K562 (cell line): ENCODE data around the gene ANKMY1. TPM values are rescaled to one million over a fixed set of nuclear protein-coding genes. Genes with fewer than 3 reads are reported as not detected.
A peak's percentile ranks its signal among the peaks of the same experiment; 100 is the strongest.

ENCODE experiments used
- ATAC-seq: fragments of 200-7000 bp; cut with Tn5 transposase; 3 replicates; pipeline ENCODE4 v1.9.1; 2020; ENCODE audit warnings: moderate library complexity
- BruUV-seq: library from RNA; stranded (reverse); fragments of 400-500 nt; replicated peaks from 2 replicates; lab custom pipeline; 2021; lab: Mats Ljungman, UMichigan
- CTCF ChIA-PET: fragments of 300-600 bp; formaldehyde crosslinking; extraction: SDS; loops from one replicate; lab custom pipeline; 2021; ENCODE audit warnings: low intra/inter-chr PET ratio; lab: Yijun Ruan, JAX
- POLR2A ChIA-PET: fragments of 300-600, 350-650 bp; sonication (Branson Sonifier 250); formaldehyde crosslinking; extraction: SDS; loops from one replicate; lab custom pipeline; 2021; ENCODE audit warnings: antibody characterized with exemption, inconsistent platforms; lab: Yijun Ruan, JAX
- DNase-seq, 4 experiments: peaks; one replicate each; pipeline versions ENCODE4 v3.0.0 to v3.0.0-alpha.2; 2011 to 2018; ENCODE audit warnings: low spot score in 3 of 4, mixed read lengths in 3 of 4; ENCODE audit errors: extremely low read depth in 1 of 4
- FAIRE-seq: peaks from 2 replicates; lab custom pipeline; 2011; peaks lifted over from hg19 to GRCh38; lab: Jason Lieb, UNC
- H2AFZ ChIP-seq: 2 replicates; pipeline ENCODE4 v1.6.0; 2011; ENCODE audit warnings: low read depth, low read length, control low read depth, inconsistent platforms
- H3K27ac ChIP-seq: fragments of 200-600 bp; 3 replicates; pipeline ENCODE4 v1.8.0; 2011; ENCODE audit warnings: low read depth, mild to moderate bottlenecking, control low read depth, inconsistent platforms, low read length, moderate library complexity, mixed read lengths; ENCODE audit errors: extremely low read depth
- H3K27me3 ChIP-seq, 2 experiments: fragments of 300-600 bp in 1 of 2; 2 replicates in 1 of 2; 3 replicates in 1 of 2; pipeline versions ENCODE4 v1.6.0 to v1.8.0; 2011; ENCODE audit warnings: inconsistent platforms in 2 of 2, low read length in 2 of 2, mild to moderate bottlenecking in 1 of 2, mixed read lengths in 1 of 2, moderate library complexity in 1 of 2; ENCODE audit not compliant: control insufficient read depth in 2 of 2, insufficient read depth in 2 of 2
- H3K36me3 ChIP-seq: fragments of 300-600 bp; 3 replicates; pipeline ENCODE4 v1.8.0; 2011; ENCODE audit warnings: mild to moderate bottlenecking, low read length, inconsistent platforms; ENCODE audit not compliant: control insufficient read depth, insufficient read depth
- H3K4me1 ChIP-seq, 2 experiments: fragments of 200-600 bp in 1 of 2; replicated peaks in 1 of 2; 2 replicates in 1 of 2; 3 replicates in 1 of 2; pipeline versions ENCODE4 v1.5.1 to v1.8.0; 2011; ENCODE audit warnings: inconsistent platforms in 2 of 2, low read length in 2 of 2, mild to moderate bottlenecking in 1 of 2, mixed read lengths in 1 of 2, moderate library complexity in 1 of 2; ENCODE audit not compliant: control insufficient read depth in 2 of 2, insufficient read depth in 2 of 2
- H3K4me2 ChIP-seq: 2 replicates; pipeline ENCODE4 v1.6.1; 2011; ENCODE audit warnings: low read length, control low read depth, inconsistent platforms, mixed read lengths; ENCODE audit not compliant: insufficient read depth
- H3K4me3 ChIP-seq: fragments of 200-600 bp; sonication (generic), shearing (Covaris generic); 2 replicates; pipeline ENCODE4 v1.5.1; 2016; ENCODE audit warnings: control low read depth, inconsistent platforms
- H3K79me2 ChIP-seq: fragments of 200-600 bp; 3 replicates; pipeline ENCODE4 v1.8.0; 2011; ENCODE audit warnings: low read length, inconsistent platforms; ENCODE audit not compliant: control insufficient read depth, insufficient read depth
- H3K9ac ChIP-seq, 2 experiments: 2 replicates each; pipeline versions ENCODE4 v1.6.0 to v1.6.1; 2011; ENCODE audit warnings: low read depth in 2 of 2, low read length in 2 of 2, control low read depth in 1 of 2, inconsistent platforms in 1 of 2, mild to moderate bottlenecking in 1 of 2, mixed read lengths in 1 of 2; ENCODE audit not compliant: insufficient read depth in 1 of 2
- H3K9me1 ChIP-seq: one replicate; pipeline ENCODE4 v1.6.0; 2011; ENCODE audit warnings: inconsistent platforms, mild to moderate bottlenecking, low read length, moderate library complexity; ENCODE audit not compliant: control insufficient read depth, insufficient read depth
- H3K9me3 ChIP-seq: replicated peaks from 2 replicates; pipeline ENCODE4 v1.5.1; 2011; ENCODE audit warnings: low read depth, low read length, inconsistent platforms; ENCODE audit not compliant: control insufficient read depth, insufficient read depth
- H4K20me1 ChIP-seq: replicated peaks from 2 replicates; pipeline ENCODE4 v1.6.1; 2011; ENCODE audit warnings: low read length, inconsistent platforms, mixed read lengths; ENCODE audit not compliant: control insufficient read depth, insufficient read depth
- CREM ChIP-seq: IDR thresholded peaks from 2 replicates; pipeline ENCODE4 v1.6.1; 2014; ENCODE audit warnings: antibody characterized with exemption, low read depth
- HNRNPL ChIP-seq: fragments of 200-400 bp; formaldehyde crosslinking; IDR thresholded peaks from 2 replicates; pipeline ENCODE4 v1.6.1; 2017; ENCODE audit warnings: low read depth, mild to moderate bottlenecking, low read length
- MTA3 ChIP-seq: fragments of 450-650 bp; formaldehyde crosslinking; IDR thresholded peaks from 2 replicates; pipeline ENCODE4 v1.6.1; 2017; ENCODE audit warnings: mild to moderate bottlenecking, borderline replicate concordance
- NONO ChIP-seq, 2 experiments: fragments of 200-400 bp in 1 of 2; fragments of 450-650 bp in 1 of 2; formaldehyde crosslinking in 1 of 2; IDR thresholded peaks; 2 replicates each; pipeline ENCODE4 v1.6.1; 2017; ENCODE audit warnings: low read depth in 2 of 2, mild to moderate bottlenecking in 2 of 2, moderate library complexity in 2 of 2, low read length in 1 of 2
- POLR2G ChIP-seq: fragments of 200-400 bp; formaldehyde crosslinking; IDR thresholded peaks from 2 replicates; pipeline ENCODE4 v1.6.1; 2017; ENCODE audit warnings: low read depth, mild to moderate bottlenecking, antibody characterized with exemption, low read length, moderate library complexity
- SMARCE1 ChIP-seq: fragments of 450-650 bp; IDR thresholded peaks from 2 replicates; pipeline ENCODE4 v1.7.1; 2016; ENCODE audit warnings: mild to moderate bottlenecking
- TEAD4 ChIP-seq, 2 experiments: sonication (generic) in 1 of 2; formaldehyde crosslinking in 1 of 2; IDR thresholded peaks; 2 replicates each; pipeline versions ENCODE4 v1.6.1 to v1.8.0; 2012 to 2022; ENCODE audit warnings: borderline replicate concordance in 1 of 2, inconsistent platforms in 1 of 2, low read length in 1 of 2, mild to moderate bottlenecking in 1 of 2, missing genetic modification reagents in 1 of 2
- WGBS: fragments of 100-300 bp; shearing (Covaris generic); methylation state at CpG from one replicate; pipeline ENCODE4 v1.1.6; 2016; ENCODE audit warnings: low coverage, mixed read lengths; ENCODE audit not compliant: insufficient coverage; ENCODE audit errors: missing lambda C conversion rate; 5-methylcytosine and 5-hydroxymethylcytosine counted together
- in situ Hi-C: fragments of 300-500 bp; cut with MboI; formaldehyde crosslinking; loops from 4 replicates; pipeline ENCODE4 v1.15.0; 2018; ENCODE audit warnings: inconsistent platforms, mixed read lengths
- intact Hi-C: fragments of 100-400 bp; cut with micrococcal nuclease; formaldehyde crosslinking; loops from 2 replicates; pipeline ENCODE4 v1.14.2; 2022
- polyA plus RNA-seq, 8 experiments: library from polyadenylated mRNA; depleted of rRNA in 4 of 8; stranded (reverse) in 5 of 8; unstranded in 3 of 8; fragments of >200 nt; fragmentation: Nextera tagmentation in 2 of 8; fragmentation: Illumina TruSeq in 1 of 8; extraction: Ambion mirVana in 2 of 8; extraction: Trizol in 1 of 8; gene quantifications; 2 replicates each; pipeline versions ENCODE4 v1.2.1 to v1.2.3, GENCODE V29; 2011 to 2014; ENCODE audit warnings: inconsistent platforms in 1 of 8, missing spikeins in 1 of 8
- total RNA-seq, 7 experiments: library from RNA; depleted of rRNA in 6 of 7; stranded (reverse); fragments of >200 nt in 6 of 7; fragmentation: Illumina TruSeq in 2 of 7; extraction: Trizol in 2 of 7; gene quantifications; 2 replicates each; pipeline versions ENCODE4 v1.2.1 to v1.2.3, GENCODE V29; 2011 to 2021; ENCODE audit warnings: low replicate concordance in 1 of 7
- TF ChIP-seq, protein P1 (sequence below), 2 experiments: fragments of 450-650 bp; IDR thresholded peaks; 2 replicates each; pipeline ENCODE4 v1.6.1; 2018; ENCODE audit warnings: mild to moderate bottlenecking in 2 of 2, low read depth in 1 of 2; ENCODE audit not compliant: partially characterized antibody in 2 of 2
- TF ChIP-seq, protein P2 (sequence below): fragments of 250-450 bp; sonication (Bioruptor Pico); IDR thresholded peaks from 2 replicates; pipeline ENCODE4 v1.9.0; 2021; ENCODE audit warnings: mild to moderate bottlenecking

The ANKMY1 gene
- total and polyA plus RNA-seq, 9 of the 15 experiments (the other 6 are each of a cell fraction or from before 2014, with no cell fraction given), result 0.75 to 15.1 (median 11.7) TPM

DNA sequence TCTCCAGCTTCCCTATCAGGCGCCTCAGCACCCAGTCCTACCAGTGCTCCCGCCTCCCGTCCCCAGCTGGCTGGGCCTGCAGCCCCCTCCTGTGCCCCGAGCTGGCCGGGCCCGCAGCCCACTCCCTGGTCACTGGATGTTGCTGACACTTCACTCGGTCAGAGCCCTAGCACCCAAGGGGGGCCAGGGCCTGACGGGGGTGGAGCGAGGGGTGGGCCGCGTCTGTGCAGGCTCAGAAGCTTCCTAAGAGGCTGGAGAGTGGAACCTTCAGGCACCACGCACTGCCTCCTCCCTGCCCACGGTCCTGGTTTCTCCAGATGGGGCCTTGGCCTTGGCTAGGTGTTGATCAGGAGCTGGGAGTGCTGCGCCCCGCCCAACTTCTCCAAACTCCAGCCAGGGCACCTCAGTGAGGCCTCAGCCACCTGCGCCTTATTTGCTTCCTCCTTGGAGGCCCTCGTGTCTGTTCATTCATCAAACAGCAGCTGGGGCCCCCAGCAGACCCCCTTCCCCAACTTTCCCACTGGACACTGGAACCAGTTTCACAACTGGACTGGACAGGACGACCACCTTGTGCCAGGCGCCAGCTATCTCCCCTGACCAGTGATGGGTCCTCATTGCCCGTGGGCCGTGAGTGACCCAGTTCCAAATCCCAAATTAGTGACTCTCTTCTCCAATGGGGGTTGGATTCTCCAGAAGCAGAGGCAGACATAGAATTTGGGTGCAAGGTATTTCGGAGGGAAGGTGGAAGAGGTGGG is 45.5 kb upstream of the ANKMY1 start (continued):
- TF ChIP-seq, protein P1, sequence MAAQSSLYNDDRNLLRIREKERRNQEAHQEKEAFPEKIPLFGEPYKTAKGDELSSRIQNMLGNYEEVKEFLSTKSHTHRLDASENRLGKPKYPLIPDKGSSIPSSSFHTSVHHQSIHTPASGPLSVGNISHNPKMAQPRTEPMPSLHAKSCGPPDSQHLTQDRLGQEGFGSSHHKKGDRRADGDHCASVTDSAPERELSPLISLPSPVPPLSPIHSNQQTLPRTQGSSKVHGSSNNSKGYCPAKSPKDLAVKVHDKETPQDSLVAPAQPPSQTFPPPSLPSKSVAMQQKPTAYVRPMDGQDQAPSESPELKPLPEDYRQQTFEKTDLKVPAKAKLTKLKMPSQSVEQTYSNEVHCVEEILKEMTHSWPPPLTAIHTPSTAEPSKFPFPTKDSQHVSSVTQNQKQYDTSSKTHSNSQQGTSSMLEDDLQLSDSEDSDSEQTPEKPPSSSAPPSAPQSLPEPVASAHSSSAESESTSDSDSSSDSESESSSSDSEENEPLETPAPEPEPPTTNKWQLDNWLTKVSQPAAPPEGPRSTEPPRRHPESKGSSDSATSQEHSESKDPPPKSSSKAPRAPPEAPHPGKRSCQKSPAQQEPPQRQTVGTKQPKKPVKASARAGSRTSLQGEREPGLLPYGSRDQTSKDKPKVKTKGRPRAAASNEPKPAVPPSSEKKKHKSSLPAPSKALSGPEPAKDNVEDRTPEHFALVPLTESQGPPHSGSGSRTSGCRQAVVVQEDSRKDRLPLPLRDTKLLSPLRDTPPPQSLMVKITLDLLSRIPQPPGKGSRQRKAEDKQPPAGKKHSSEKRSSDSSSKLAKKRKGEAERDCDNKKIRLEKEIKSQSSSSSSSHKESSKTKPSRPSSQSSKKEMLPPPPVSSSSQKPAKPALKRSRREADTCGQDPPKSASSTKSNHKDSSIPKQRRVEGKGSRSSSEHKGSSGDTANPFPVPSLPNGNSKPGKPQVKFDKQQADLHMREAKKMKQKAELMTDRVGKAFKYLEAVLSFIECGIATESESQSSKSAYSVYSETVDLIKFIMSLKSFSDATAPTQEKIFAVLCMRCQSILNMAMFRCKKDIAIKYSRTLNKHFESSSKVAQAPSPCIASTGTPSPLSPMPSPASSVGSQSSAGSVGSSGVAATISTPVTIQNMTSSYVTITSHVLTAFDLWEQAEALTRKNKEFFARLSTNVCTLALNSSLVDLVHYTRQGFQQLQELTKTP (IDR thresholded peaks at IDR 0.05; ENCODE audit: low read depth in 1 of 2, partially characterized antibody in 2 of 2), result no peak
- TF ChIP-seq CREM, result no peak
- no peak for TF ChIP-seq SMARCE1
- TF ChIP-seq, all 486 proteins: peak for 0

DNA sequence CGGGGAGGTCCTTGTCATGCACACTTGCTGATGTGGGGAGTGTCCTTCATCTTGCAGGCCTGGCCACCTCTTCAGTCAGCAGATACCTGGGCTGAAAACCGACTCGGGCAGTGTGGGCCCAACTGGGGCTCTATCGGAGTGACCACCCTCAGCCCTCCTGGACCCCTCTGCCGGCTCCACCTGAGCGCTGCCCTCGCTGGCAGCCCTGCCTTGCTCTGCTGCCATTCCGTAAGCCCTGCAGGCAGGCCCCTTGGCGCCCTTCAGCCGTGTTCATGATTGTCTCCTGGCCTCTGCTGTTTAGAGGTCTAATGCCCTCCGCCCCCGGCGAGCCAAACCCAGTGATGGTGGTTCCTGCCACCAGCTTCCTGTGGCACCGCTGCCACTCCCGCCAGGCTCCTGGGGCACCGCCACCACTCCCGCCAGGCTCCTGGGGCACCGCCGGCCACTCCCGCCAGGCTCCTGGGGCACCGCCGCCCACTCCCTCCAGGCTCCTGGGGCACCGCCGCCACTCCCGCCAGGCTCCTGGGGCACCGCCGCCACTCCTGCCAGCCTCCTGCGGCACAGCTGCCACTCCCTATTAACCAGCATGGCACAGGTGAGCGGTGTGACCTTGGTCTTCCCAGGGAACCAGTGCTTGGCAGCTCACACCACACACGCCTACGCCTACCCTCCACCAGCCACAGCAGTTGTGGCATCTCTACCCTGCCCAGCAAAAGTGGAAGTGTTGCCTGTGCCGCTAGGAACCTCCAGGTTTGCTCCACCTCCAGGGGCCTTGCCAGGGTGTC is 44.7 kb upstream of the ANKMY1 start:
- intact Hi-C loops, result no loop called here
- BruUV-seq, result no TSS peak
- POLR2A ChIA-PET, result no interaction called here

More for the DNA sequence above, 44.7 kb upstream of the ANKMY1 start:
- no peaks in the 10 kb centered on the region for H4K20me1 ChIP-seq
- in situ Hi-C loops, result no loop called here
- no peak for FAIRE-seq
- TF ChIP-seq NONO (IDR thresholded peaks at IDR 0.05; ENCODE audit: low read depth in 2 of 2, low read length in 1 of 2), result no peak
- TF ChIP-seq TEAD4 (IDR thresholded peaks at IDR 0.05; ENCODE audit: low read length), result no peak
- no peak for TF ChIP-seq TEAD4 (CRISPR knock-in tag; IDR thresholded peaks at IDR 0.05; ENCODE audit: borderline replicate concordance)
- TF ChIP-seq HNRNPL, result peak; percentile 25; the same call in 1 of the 2 replicates
- TF ChIP-seq, protein P2, sequence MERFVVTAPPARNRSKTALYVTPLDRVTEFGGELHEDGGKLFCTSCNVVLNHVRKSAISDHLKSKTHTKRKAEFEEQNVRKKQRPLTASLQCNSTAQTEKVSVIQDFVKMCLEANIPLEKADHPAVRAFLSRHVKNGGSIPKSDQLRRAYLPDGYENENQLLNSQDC, result no peak
- no peak for TF ChIP-seq MTA3
- 0 out of 2 replicates have a peak, but pooled peaks have one; percentile 25 for TF ChIP-seq POLR2G
- H3K27ac ChIP-seq, result no peak overlapping the region
- WGBS, result 92% methylated on average over 10 of the region's 32 CpGs
- no peaks in the 10 kb centered on the region for H3K27me3 ChIP-seq
- H2AFZ ChIP-seq, result no peak overlapping the region
- H3K9me1 ChIP-seq, result no peaks in the 10 kb centered on the region
- ATAC-seq, result no peak
- H3K36me3 ChIP-seq, result no peaks in the 10 kb centered on the region
- no peak overlapping the region for H3K4me3 ChIP-seq
- no peak overlapping the region for H3K4me2 ChIP-seq
- DNase-seq, result no peak
- H3K79me2 ChIP-seq, result no peaks in the 10 kb centered on the region
- no peaks in the 10 kb centered on the region for H3K9me3 ChIP-seq
- CTCF ChIA-PET, result no interaction called here
- H3K4me1 ChIP-seq, result peaks cover 4 to 29% of the 10 kb centered on the region in 2 experiments; a peak in 3 of 5 replicates
- no peak overlapping the region for H3K9ac ChIP-seq
